GM23338 (cell line): Measurements from ENCODE around the gene MIPEP. TPM values are rescaled to one million over a fixed set of nuclear protein-coding genes. Genes with fewer than 3 reads are reported as not detected.

ENCODE experiments used
- ATAC-seq: fragments of 200-7000 bp; cut with Tn5 transposase; 3 replicates; pipeline ENCODE4 v1.9.1; 2020
- DNase-seq: peaks from one replicate; pipeline ENCODE4 v3.0.0-alpha.2; 2015; ENCODE audit warnings: low spot score
- H2AFZ ChIP-seq: fragments of 200-600 bp; sonication (generic); 2 replicates; pipeline ENCODE4 v1.8.0; 2016; ENCODE audit warnings: antibody characterized with exemption, mild to moderate bottlenecking, moderate library complexity
- H3F3A ChIP-seq: fragments of 200-600 bp; sonication (generic); replicated peaks from 2 replicates; pipeline ENCODE4 v1.8.0; 2017; ENCODE audit warnings: antibody characterized with exemption, mixed run types, low read depth
- H3K27ac ChIP-seq: fragments of 200-600 bp; sonication (generic); 2 replicates; pipeline ENCODE4 v1.6.1; 2016; ENCODE audit warnings: low read depth
- H3K27me3 ChIP-seq: fragments of 200-600 bp; sonication (generic); 2 replicates; pipeline ENCODE4 v1.8.0; 2016; ENCODE audit warnings: mild to moderate bottlenecking, mixed run types, moderate library complexity; ENCODE audit not compliant: insufficient read depth
- H3K36me3 ChIP-seq: fragments of 200-600 bp; sonication (generic); 2 replicates; pipeline ENCODE4 v1.8.0; 2016; ENCODE audit warnings: mild to moderate bottlenecking; ENCODE audit not compliant: insufficient read depth
- H3K4me1 ChIP-seq: fragments of 200-600 bp; sonication (generic); 2 replicates; pipeline ENCODE4 v1.8.0; 2016; ENCODE audit warnings: mild to moderate bottlenecking, moderate library complexity; ENCODE audit not compliant: insufficient read depth
- H3K4me2 ChIP-seq: fragments of 200-600 bp; sonication (generic); 2 replicates; pipeline ENCODE4 v1.7.1; 2017; ENCODE audit warnings: mixed run types
- H3K4me3 ChIP-seq: fragments of 200-600 bp; sonication (generic); 2 replicates; pipeline ENCODE4 v1.6.1; 2016; ENCODE audit warnings: mixed run types
- H3K79me2 ChIP-seq: fragments of 200-600 bp; sonication (generic); replicated peaks from 2 replicates; pipeline ENCODE4 v1.8.0; 2017; ENCODE audit warnings: mild to moderate bottlenecking; ENCODE audit not compliant: insufficient read depth
- H3K9me2 ChIP-seq: fragments of 200-600 bp; sonication (generic); 2 replicates; pipeline ENCODE4 v1.8.0; 2017; ENCODE audit not compliant: insufficient read depth
- H4K20me1 ChIP-seq: fragments of 200-600 bp; sonication (generic); replicated peaks from 2 replicates; pipeline ENCODE4 v1.8.0; 2017; ENCODE audit warnings: mild to moderate bottlenecking; ENCODE audit not compliant: insufficient read depth
- H3K27ac Mint-ChIP-seq: 2 replicates; pipeline ENCODE4 v1.8.0; 2020; ENCODE audit warnings: inconsistent platforms, mild to moderate bottlenecking, moderate library complexity, mixed read lengths
- H3K27me3 Mint-ChIP-seq: 3 replicates; pipeline ENCODE4 v1.8.0; 2022; ENCODE audit warnings: low read depth, mild to moderate bottlenecking, moderate library complexity, mixed read lengths, inconsistent platforms; ENCODE audit not compliant: insufficient read depth, poor library complexity
- H3K36me3 Mint-ChIP-seq: 3 replicates; pipeline ENCODE4 v1.8.0; 2021; ENCODE audit warnings: low read depth, mild to moderate bottlenecking, inconsistent platforms, moderate library complexity, mixed read lengths
- H3K4me1 Mint-ChIP-seq: 3 replicates; pipeline ENCODE4 v1.8.0; 2020; ENCODE audit warnings: mild to moderate bottlenecking, inconsistent platforms, mixed read lengths
- H3K4me3 Mint-ChIP-seq: 3 replicates; pipeline ENCODE4 v1.8.0; 2021; ENCODE audit warnings: moderate library complexity, mild to moderate bottlenecking, inconsistent platforms, mixed read lengths
- H3K9me3 Mint-ChIP-seq: 3 replicates; pipeline ENCODE4 v1.8.0; 2020; ENCODE audit warnings: moderate library complexity, mild to moderate bottlenecking, inconsistent platforms, mixed read lengths
- CREB1 ChIP-seq: fragments of 250-450 bp; sonication (Bioruptor Pico); IDR thresholded peaks from 2 replicates; pipeline ENCODE4 v1.5.0; 2020; ENCODE audit warnings: low read depth, mild to moderate bottlenecking, moderate library complexity
- CTCF ChIP-seq, 2 experiments: fragments of 200-600 bp in 1 of 2; sonication (generic) in 1 of 2; conservative IDR thresholded peaks; 2 replicates each; pipeline versions ENCODE4 v1.5.1 to v1.6.1; 2016 to 2017; ENCODE audit warnings: antibody characterized with exemption in 2 of 2, low read depth in 2 of 2, mild to moderate bottlenecking in 2 of 2, moderate library complexity in 1 of 2
- EZH2 ChIP-seq: fragments of 200-600 bp; sonication (generic); IDR thresholded peaks from one replicate; pipeline ENCODE4 v1.8.0; 2017; ENCODE audit warnings: antibody characterized with exemption, mild to moderate bottlenecking, low read depth; ENCODE audit not compliant: unreplicated experiment
- EZH2phosphoT487 ChIP-seq: fragments of 200-600 bp; sonication (generic); IDR thresholded peaks from one replicate; pipeline ENCODE4 v1.8.1; 2018; ENCODE audit warnings: antibody characterized with exemption; ENCODE audit not compliant: unreplicated experiment
- JUNB ChIP-seq: IDR thresholded peaks from one replicate; pipeline ENCODE4 v1.6.1; 2016; ENCODE audit warnings: antibody characterized with exemption; ENCODE audit not compliant: unreplicated experiment
- NANOG ChIP-seq: IDR thresholded peaks from 2 replicates; pipeline ENCODE4 v1.6.1; 2016; ENCODE audit warnings: antibody characterized with exemption, borderline replicate concordance
- POLR2AphosphoS5 ChIP-seq: IDR thresholded peaks from 2 replicates; pipeline ENCODE4 v1.6.1; 2016; ENCODE audit warnings: antibody characterized with exemption, low read depth
- REST ChIP-seq: IDR thresholded peaks from one replicate; pipeline ENCODE4 v1.6.1; 2018; ENCODE audit warnings: antibody characterized with exemption; ENCODE audit not compliant: unreplicated experiment
- STAT1 ChIP-seq: IDR thresholded peaks from one replicate; pipeline ENCODE4 v1.6.1; 2016; ENCODE audit warnings: antibody characterized with exemption; ENCODE audit not compliant: unreplicated experiment
- ZNF114 ChIP-seq: fragments of 250-450 bp; sonication (Bioruptor Pico); IDR thresholded peaks from 2 replicates; pipeline ENCODE4 v1.5.0; 2020; ENCODE audit warnings: mild to moderate bottlenecking, moderate library complexity
- ZNF331 ChIP-seq: fragments of 250-450 bp; sonication (Bioruptor Pico); IDR thresholded peaks from 2 replicates; pipeline ENCODE4 v1.5.0; 2020; ENCODE audit warnings: low read depth, mild to moderate bottlenecking, moderate library complexity
- ZNF462 ChIP-seq: fragments of 250-450 bp; sonication (Bioruptor Pico); IDR thresholded peaks from 2 replicates; pipeline ENCODE4 v1.5.0; 2020; ENCODE audit warnings: mild to moderate bottlenecking, moderate library complexity
- polyA plus RNA-seq: library from polyadenylated mRNA; unstranded; fragments of >200 nt; fragmentation: Nextera tagmentation; extraction: Ambion mirVana; gene quantifications from 2 replicates; pipeline ENCODE4 v1.2.1, GENCODE V29; 2016
- total RNA-seq: library from RNA; depleted of rRNA; stranded (reverse); fragments of >200 nt; shearing (Covaris generic); gene quantifications from 2 replicates; pipeline ENCODE4 v1.2.3, GENCODE V29; 2014
- TF ChIP-seq, protein P1 (sequence below): IDR thresholded peaks from 2 replicates; pipeline ENCODE4 v1.6.1; 2016; ENCODE audit warnings: antibody characterized with exemption

MIPEP gene
- total and polyA plus RNA-seq, 2 experiments from 2014 or later = 20.8 to 22.5 TPM

GRCh38 chr13:23901365-23901764, 12.2 kb upstream of the MIPEP start:
- Histone ChIP-seq H2AFZ (no peak overlapping the region), H3K79me2 (no peaks in the 10 kb centered on the region), H3K4me2 (no peak overlapping the region), H3K4me1 (peaks cover 12% of the 10 kb centered on the region; the same call in 1 of the 2 replicates), H3K9me2 (no peaks in the 10 kb centered on the region), H4K20me1 (no peaks in the 10 kb centered on the region), H3K36me3 (no peaks in the 10 kb centered on the region), H3K27me3 (peaks cover 35% of the 10 kb centered on the region), H3F3A (no peaks in the 10 kb centered on the region), H3K4me3 (no peak overlapping the region), H3K27ac (no peak overlapping the region)
- Mint-ChIP-seq H3K36me3 (no peaks in the 10 kb centered on the region), H3K4me1 (peaks cover 18% of the 10 kb centered on the region), H3K27ac (no peak overlapping the region), H3K27me3 (peaks cover 8% of the 10 kb centered on the region), H3K9me3 (no peaks in the 10 kb centered on the region), H3K4me3 (no peak overlapping the region)
- no peak for DNase-seq
- TF ChIP-seq NANOG = no peak
- no peak for TF ChIP-seq ZNF331 (CRISPR knock-in tag)
- no peak for TF ChIP-seq STAT1
- no peak for TF ChIP-seq REST
- no peak for TF ChIP-seq JUNB
- TF ChIP-seq CREB1 (CRISPR knock-in tag) = no peak
- TF ChIP-seq ZNF114 (CRISPR knock-in tag) = no peak
- TF ChIP-seq, protein P1, sequence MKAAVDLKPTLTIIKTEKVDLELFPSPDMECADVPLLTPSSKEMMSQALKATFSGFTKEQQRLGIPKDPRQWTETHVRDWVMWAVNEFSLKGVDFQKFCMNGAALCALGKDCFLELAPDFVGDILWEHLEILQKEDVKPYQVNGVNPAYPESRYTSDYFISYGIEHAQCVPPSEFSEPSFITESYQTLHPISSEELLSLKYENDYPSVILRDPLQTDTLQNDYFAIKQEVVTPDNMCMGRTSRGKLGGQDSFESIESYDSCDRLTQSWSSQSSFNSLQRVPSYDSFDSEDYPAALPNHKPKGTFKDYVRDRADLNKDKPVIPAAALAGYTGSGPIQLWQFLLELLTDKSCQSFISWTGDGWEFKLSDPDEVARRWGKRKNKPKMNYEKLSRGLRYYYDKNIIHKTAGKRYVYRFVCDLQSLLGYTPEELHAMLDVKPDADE = no peak
- TF ChIP-seq CTCF (conservative IDR thresholded peaks at IDR 0.05; ENCODE audit: low read depth in 2 of 2) = no peak
- TF ChIP-seq EZH2phosphoT487 = no peak
- no peak for TF ChIP-seq POLR2AphosphoS5
- no peak for TF ChIP-seq EZH2
- TF ChIP-seq ZNF462 (CRISPR knock-in tag) = no peak
- no peak for ATAC-seq
